HFFc6 (cell line): ENCODE measurements around the gene SPRN. TPM values are rescaled to one million over a fixed set of nuclear protein-coding genes. Genes with fewer than 3 reads are reported as not detected.

ENCODE experiments used
- DNase-seq: peaks from one replicate; pipeline ENCODE4 v3.0.0-alpha.2; 2018
- H3K27ac Mint-ChIP-seq: 2 replicates; pipeline ENCODE4 v1.8.0; 2020; ENCODE audit warnings: mild to moderate bottlenecking, mixed read lengths
- H3K27me3 Mint-ChIP-seq: 2 replicates; pipeline ENCODE4 v1.8.0; 2021; ENCODE audit warnings: mild to moderate bottlenecking, moderate library complexity, mixed read lengths; ENCODE audit not compliant: insufficient read depth
- H3K36me3 Mint-ChIP-seq: 2 replicates; pipeline ENCODE4 v1.8.0; 2021; ENCODE audit warnings: low read depth, mixed read lengths
- H3K4me1 Mint-ChIP-seq: 2 replicates; pipeline ENCODE4 v1.8.0; 2020; ENCODE audit warnings: low read depth, mixed read lengths
- H3K4me3 Mint-ChIP-seq: 2 replicates; pipeline ENCODE4 v1.8.0; 2020; ENCODE audit warnings: mild to moderate bottlenecking, moderate library complexity, mixed read lengths
- H3K9me3 Mint-ChIP-seq: 2 replicates; pipeline ENCODE4 v1.8.0; 2020; ENCODE audit warnings: mild to moderate bottlenecking, mixed read lengths
- CTCF ChIP-seq: fragments of 200-600 bp; sonication (generic); IDR thresholded peaks from 2 replicates; pipeline ENCODE4 v1.5.0; 2021; ENCODE audit warnings: antibody characterized with exemption, mild to moderate bottlenecking
- total RNA-seq, 6 experiments: library from RNA; stranded (reverse); fragmentation: NEBNext Ultra II Directional; extraction: Animal tissue kit (Norgen Biotek cat#: 25700); gene quantifications; 2 replicates in 1 of 6; 3 replicates in 5 of 6; pipeline ENCODE4 v1.2.3, GENCODE V29; 2021

SPRN gene
- total RNA-seq, 6 experiments from 2014 or later, result 0.31 to 2.9 (median 0.40) TPM

GRCh38 chr10:133446979-133447378 is 22.6 kb upstream of the SPRN start:
- TF ChIP-seq CTCF, result no peak
- Mint-ChIP-seq H3K27ac (no peak overlapping the region), H3K4me1 (no peaks in the 10 kb centered on the region), H3K4me3 (no peak overlapping the region), H3K27me3 (peaks cover 6% of the 10 kb centered on the region; the same call in 1 of the 2 replicates), H3K9me3 (peaks cover 48% of the 10 kb centered on the region), H3K36me3 (peaks cover 43% of the 10 kb centered on the region)
- DNase-seq, result no peak

- no peak for TF ChIP-seq CTCF
- H3K27ac Mint-ChIP-seq, result no peak overlapping the region
- H3K36me3 Mint-ChIP-seq, result peaks cover 43% of the 10 kb centered on the region
- peaks cover 6% of the 10 kb centered on the region; the same call in 1 of the 2 replicates for H3K27me3 Mint-ChIP-seq
- no peak for DNase-seq
- H3K9me3 Mint-ChIP-seq, result peaks cover 48% of the 10 kb centered on the region
- no peak overlapping the region for H3K4me3 Mint-ChIP-seq
- H3K4me1 Mint-ChIP-seq, result no peaks in the 10 kb centered on the region
These were observed 21.6 kb upstream of the SPRN start for GRCh38 chr10:133445751-133446708.

GRCh38 chr10:133445268-133445732 is 20.9 kb upstream of the SPRN start:
- Mint-ChIP-seq H3K4me3 (no peak overlapping the region), H3K9me3 (peaks cover 48% of the 10 kb centered on the region), H3K36me3 (peaks cover 43% of the 10 kb centered on the region), H3K4me1 (no peaks in the 10 kb centered on the region), H3K27ac (no peak overlapping the region), H3K27me3 (peaks cover 6% of the 10 kb centered on the region; the same call in 1 of the 2 replicates)
- TF ChIP-seq CTCF, result no peak
- DNase-seq, result no peak

- DNase-seq, result no peak
- Mint-ChIP-seq H3K27me3 (peaks cover 6% of the 10 kb centered on the region; the same call in 1 of the 2 replicates), H3K27ac (no peak overlapping the region), H3K9me3 (peaks cover 48% of the 10 kb centered on the region), H3K36me3 (peaks cover 43% of the 10 kb centered on the region), H3K4me3 (no peak overlapping the region), H3K4me1 (no peaks in the 10 kb centered on the region)
- no peak for TF ChIP-seq CTCF
These were observed 20.2 kb upstream of the SPRN start for GRCh38 chr10:133444342-133445267.
